Measurements from ENCODE around the gene CCDC27.

The CCDC27 gene

GRCh38 chr1:3761296-3762010, 9.2 kb downstream of the CCDC27 start:
- no peak for DNase-seq

- no peak for DNase-seq
These were observed 10.1 kb downstream of the CCDC27 start for GRCh38 chr1:3762151-3762872.

GRCh38 chr1:3762873-3763228, 10.6 kb downstream of the CCDC27 start:
- DNase-seq = no peak

GRCh38 chr1:3763351-3764125, 11.3 kb downstream of the CCDC27 start:
- DNase-seq = no peak

GRCh38 chr1:3767328-3767925, 15.2 kb downstream of the CCDC27 start:
- DNase-seq = no peak

- DNase-seq = no peak
These were observed 16.7 kb downstream of the CCDC27 start for GRCh38 chr1:3768811-3769390.

- no peak for DNase-seq
These were observed 18.0 kb downstream of the CCDC27 start for GRCh38 chr1:3770047-3770765.

GRCh38 chr1:3771108-3772026, 19.1 kb downstream of the CCDC27 start:
- DNase-seq = no peak

GRCh38 chr1:3772027-3772714, 19.9 kb downstream of the CCDC27 start:
- peak; percentile 92 to 93 for DNase-seq

GRCh38 chr1:3772715-3773571, 20.7 kb downstream of the CCDC27 start, which contains the start of gene SMIM1:
Gene SMIM1 (plus strand): TSS chr1:3772749. CDS start chr1:3775374, 2,625 bp downstream.
- DNase-seq = no peak

- no peak for DNase-seq
These were observed 21.5 kb downstream of the CCDC27 start for GRCh38 chr1:3773572-3774275.

GRCh38 chr1:3774276-3774945, 22.2 kb downstream of the CCDC27 start:
- DNase-seq = no peak

GRCh38 chr1:3774946-3775489, 22.8 kb downstream of the CCDC27 start:
- DNase-seq = no peak

- DNase-seq = peak; percentile 56
These were observed 23.4 kb downstream of the CCDC27 start for GRCh38 chr1:3775490-3776230.

- DNase-seq = no peak
These were observed 24.1 kb downstream of the CCDC27 start for GRCh38 chr1:3776231-3776961.

GRCh38 chr1:3777078-3777547, 24.9 kb downstream of the CCDC27 start:
- DNase-seq = no peak
